Fibroblast of lung (primary cell): ENCODE measurements around the gene PIP5K1C. TPM values are rescaled to one million over a fixed set of nuclear protein-coding genes. Genes with fewer than 3 reads are reported as not detected.

ENCODE experiments used
- DNase-seq, 2 donors: peaks; one replicate each; pipeline versions ENCODE4 v3.0.0 to v3.0.0-alpha.2; 2010; ENCODE audit warnings: low read depth in 2 of 2
- H2AFZ ChIP-seq: 2 replicates; pipeline ENCODE4 v1.5.1; 2012; ENCODE audit warnings: low read length, control low read depth, inconsistent platforms
- H3K27ac ChIP-seq: 2 replicates; pipeline ENCODE4 v1.5.1; 2011; ENCODE audit warnings: low read length, control low read depth; ENCODE audit not compliant: insufficient read depth
- H3K27me3 ChIP-seq: 2 replicates; pipeline ENCODE4 v1.5.1; 2011; ENCODE audit warnings: mild to moderate bottlenecking, low read length; ENCODE audit not compliant: control insufficient read depth, insufficient read depth
- H3K36me3 ChIP-seq: 2 replicates; pipeline ENCODE4 v1.5.1; 2011; ENCODE audit warnings: low read length; ENCODE audit not compliant: control insufficient read depth, insufficient read depth
- H3K4me1 ChIP-seq: 2 replicates; pipeline ENCODE4 v1.5.1; 2011; ENCODE audit warnings: low read length; ENCODE audit not compliant: control insufficient read depth, insufficient read depth; ENCODE audit errors: extremely low read depth
- H3K4me2 ChIP-seq: 2 replicates; pipeline ENCODE4 v1.5.1; 2011; ENCODE audit warnings: low read length, control low read depth; ENCODE audit not compliant: insufficient read depth; ENCODE audit errors: extremely low read depth
- H3K4me3 ChIP-seq, 4 experiments: fragments of 200-600 bp in 1 of 4; sonication (generic) in 1 of 4; replicated peaks in 1 of 4; 2 replicates each; pipeline ENCODE4 v1.5.1; 2011 to 2016; ENCODE audit warnings: low read length in 4 of 4, low read depth in 3 of 4, mild to moderate bottlenecking in 3 of 4, control low read depth in 2 of 4, inconsistent platforms in 1 of 4, mixed read lengths in 1 of 4; ENCODE audit not compliant: insufficient read depth in 1 of 4; ENCODE audit errors: control extremely low read depth in 1 of 4
- H3K79me2 ChIP-seq: 2 replicates; pipeline ENCODE4 v1.5.1; 2012; ENCODE audit warnings: mild to moderate bottlenecking, low read length, inconsistent platforms; ENCODE audit not compliant: control insufficient read depth, insufficient read depth
- H3K9ac ChIP-seq: 2 replicates; pipeline ENCODE4 v1.5.1; 2011; ENCODE audit warnings: mild to moderate bottlenecking, low read length, control low read depth; ENCODE audit not compliant: insufficient read depth
- H3K9me3 ChIP-seq: 2 replicates; pipeline ENCODE4 v1.5.1; 2012; ENCODE audit warnings: low read depth, low read length; ENCODE audit not compliant: control insufficient read depth, insufficient read depth
- H4K20me1 ChIP-seq: 2 replicates; pipeline ENCODE4 v1.5.1; 2011; ENCODE audit warnings: low read length; ENCODE audit not compliant: control insufficient read depth, insufficient read depth; ENCODE audit errors: extremely low read depth
- EZH2 ChIP-seq: IDR thresholded peaks from 2 replicates; pipeline ENCODE4 v1.5.1; 2012; ENCODE audit warnings: low read length, control low read depth, mild to moderate bottlenecking; ENCODE audit errors: missing control alignments
- polyA plus RNA-seq, 2 donors: library from polyadenylated mRNA; depleted of rRNA in 1 of 2; stranded (reverse) in 1 of 2; unstranded in 1 of 2; fragments of >200 nt; gene quantifications; 2 replicates each; pipeline ENCODE4 v1.2.1, GENCODE V29; 2011 to 2012; ENCODE audit warnings: missing spikeins in 1 of 2
- total RNA-seq: library from RNA; depleted of rRNA; stranded (reverse); fragments of >200 nt; gene quantifications from 2 replicates; pipeline ENCODE4 v1.2.1, GENCODE V29; 2014
- TF ChIP-seq, protein P1 (sequence below), 2 donors: IDR thresholded peaks in 1 of 2; conservative IDR thresholded peaks in 1 of 2; 1 replicate in 1 of 2; 2 replicates in 1 of 2; pipeline ENCODE4 v1.5.1; 2011 to 2012; ENCODE audit warnings: low read length in 2 of 2, control low read depth in 1 of 2, inconsistent platforms in 1 of 2, low read depth in 1 of 2, mild to moderate bottlenecking in 1 of 2

PIP5K1C gene
- total and polyA plus RNA-seq, 2 donors (not counting 1 experiment from before 2014, with no cell fraction given), result 8.7 to 16.7 TPM

DNA sequence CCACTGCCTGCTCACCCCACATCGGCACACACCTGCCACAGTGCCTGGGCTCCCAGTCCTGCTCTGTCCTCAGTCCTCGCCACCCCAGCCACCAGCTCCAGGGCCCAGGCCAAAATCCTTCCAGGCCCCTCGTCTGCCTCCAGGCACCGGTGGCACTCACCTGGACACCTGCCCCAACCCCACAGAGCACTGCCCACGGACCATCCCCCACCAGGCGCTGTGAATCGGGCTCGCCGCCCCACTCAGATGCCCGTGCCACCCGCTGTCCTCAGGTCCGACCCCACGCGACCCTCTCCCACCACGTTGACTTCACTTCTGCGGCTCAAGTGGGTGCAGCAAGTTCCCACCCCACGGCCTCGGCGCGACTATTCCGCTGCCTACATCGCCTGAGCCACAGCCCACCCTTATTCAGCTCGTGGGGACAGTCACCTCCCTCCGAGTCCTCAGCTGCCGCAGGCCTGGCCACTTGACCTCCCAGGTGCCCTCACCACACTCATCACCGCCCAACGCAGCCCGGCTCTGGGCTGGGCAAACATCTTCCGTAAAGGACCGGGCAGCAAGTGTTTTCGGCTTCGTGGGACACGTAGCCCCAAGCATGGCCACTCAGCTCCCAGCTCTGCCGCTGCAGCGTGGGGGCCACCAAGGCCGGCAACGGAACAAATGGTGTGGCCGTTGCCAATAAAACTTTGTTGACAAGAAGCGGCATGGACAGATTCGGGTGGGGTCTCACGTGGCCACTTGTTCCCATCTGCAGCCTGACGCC is 5.7 kb downstream of the PIP5K1C start:
- Histone ChIP-seq H3K27me3 (no peaks in the 10 kb centered on the region), H3K4me2 (no peak overlapping the region), H3K9ac (no peak overlapping the region), H4K20me1 (no peaks in the 10 kb centered on the region), H3K4me3 (no peak overlapping the region), H3K36me3 (peaks cover 4% of the 10 kb centered on the region), H3K9me3 (no peaks in the 10 kb centered on the region), H3K27ac (no peak overlapping the region), H3K79me2 (peaks cover 45% of the 10 kb centered on the region), H2AFZ (no peak overlapping the region), H3K4me1 (peaks cover 3% of the 10 kb centered on the region)
- DNase-seq, result no peak
- TF ChIP-seq, protein P1, sequence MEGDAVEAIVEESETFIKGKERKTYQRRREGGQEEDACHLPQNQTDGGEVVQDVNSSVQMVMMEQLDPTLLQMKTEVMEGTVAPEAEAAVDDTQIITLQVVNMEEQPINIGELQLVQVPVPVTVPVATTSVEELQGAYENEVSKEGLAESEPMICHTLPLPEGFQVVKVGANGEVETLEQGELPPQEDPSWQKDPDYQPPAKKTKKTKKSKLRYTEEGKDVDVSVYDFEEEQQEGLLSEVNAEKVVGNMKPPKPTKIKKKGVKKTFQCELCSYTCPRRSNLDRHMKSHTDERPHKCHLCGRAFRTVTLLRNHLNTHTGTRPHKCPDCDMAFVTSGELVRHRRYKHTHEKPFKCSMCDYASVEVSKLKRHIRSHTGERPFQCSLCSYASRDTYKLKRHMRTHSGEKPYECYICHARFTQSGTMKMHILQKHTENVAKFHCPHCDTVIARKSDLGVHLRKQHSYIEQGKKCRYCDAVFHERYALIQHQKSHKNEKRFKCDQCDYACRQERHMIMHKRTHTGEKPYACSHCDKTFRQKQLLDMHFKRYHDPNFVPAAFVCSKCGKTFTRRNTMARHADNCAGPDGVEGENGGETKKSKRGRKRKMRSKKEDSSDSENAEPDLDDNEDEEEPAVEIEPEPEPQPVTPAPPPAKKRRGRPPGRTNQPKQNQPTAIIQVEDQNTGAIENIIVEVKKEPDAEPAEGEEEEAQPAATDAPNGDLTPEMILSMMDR (conservative IDR thresholded peaks at IDR 0.05 in 1 of 2, IDR thresholded peaks at IDR 0.05 in 1 of 2; ENCODE audit: low read depth in 1 of 2, low read length in 2 of 2), result no peak
- no peak for TF ChIP-seq EZH2

DNA sequence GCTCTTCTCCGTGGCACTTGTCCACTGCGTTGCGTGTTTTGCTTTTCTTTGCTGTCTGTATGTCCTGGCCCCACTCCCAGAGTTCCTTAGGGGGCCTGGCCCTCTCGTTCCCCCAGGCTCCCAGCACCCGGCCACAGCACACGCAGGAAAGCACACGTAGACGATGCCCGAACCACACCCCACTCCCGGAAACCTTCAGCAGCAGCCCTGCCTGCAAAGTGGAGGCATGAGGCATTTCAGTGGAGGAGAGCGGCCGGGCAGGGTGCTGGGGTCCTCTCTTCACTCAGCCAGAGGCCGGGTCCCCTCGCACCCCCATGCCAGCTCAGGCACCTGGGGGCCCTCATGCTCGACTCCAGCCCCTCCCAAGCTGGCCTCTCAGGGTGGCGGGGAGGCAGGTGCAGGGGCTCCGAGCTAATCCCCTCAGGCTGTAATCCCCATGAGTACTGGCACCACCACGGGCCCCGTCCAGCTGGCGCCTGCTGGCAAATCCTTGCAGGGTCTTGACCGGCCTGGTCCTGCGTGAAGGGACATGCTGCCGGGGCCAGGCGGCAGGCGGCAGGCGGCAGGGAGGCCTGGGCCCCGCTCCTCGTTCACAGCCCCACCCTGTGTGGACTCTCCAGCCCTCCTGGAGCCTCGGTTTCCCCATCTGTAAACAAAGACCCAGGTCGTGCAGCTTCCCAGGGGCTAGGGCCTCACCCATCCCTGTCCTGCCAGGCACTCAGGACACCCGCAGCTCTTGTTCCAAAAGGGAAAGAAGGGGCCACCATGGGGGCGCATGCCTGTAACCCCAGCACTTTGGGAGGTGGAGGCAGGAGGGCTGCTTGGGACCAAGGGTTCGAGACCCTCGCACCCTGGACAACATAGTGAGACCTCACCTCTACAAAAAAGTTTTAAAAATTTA is 7.0 kb downstream of the PIP5K1C start:
- no peak overlapping the region for H3K4me2 ChIP-seq
- no peaks in the 10 kb centered on the region for H3K4me1 ChIP-seq
- peaks cover 4% of the 10 kb centered on the region for H3K36me3 ChIP-seq
- H3K4me3 ChIP-seq, result no peak overlapping the region
- H3K9me3 ChIP-seq, result no peaks in the 10 kb centered on the region
- H3K79me2 ChIP-seq, result peaks cover 39% of the 10 kb centered on the region
- H3K9ac ChIP-seq, result no peak overlapping the region
- no peak for TF ChIP-seq EZH2
- TF ChIP-seq, protein P1 (conservative IDR thresholded peaks at IDR 0.05 in 1 of 2, IDR thresholded peaks at IDR 0.05 in 1 of 2; ENCODE audit: low read depth in 1 of 2, low read length in 2 of 2), result no peak
- DNase-seq, result no peak
- H3K27ac ChIP-seq, result no peak overlapping the region
- no peaks in the 10 kb centered on the region for H4K20me1 ChIP-seq
- H3K27me3 ChIP-seq, result no peaks in the 10 kb centered on the region
- H2AFZ ChIP-seq, result no peak overlapping the region
